Liver (tissue), 3 donors: ENCODE measurements around the gene MEGF6.
"Not testable (repeated sequence)": the region's sequence is repeated elsewhere in the genome, so short reads cannot be mapped to it uniquely, and the experiment has no call there.

ENCODE experiments used
- ATF3 ChIP-seq: IDR thresholded peaks from 2 replicates; pipeline ENCODE4 v1.6.1; 2016; ENCODE audit warnings: antibody characterized with exemption
- GABPA ChIP-seq, 2 donors: IDR thresholded peaks in 1 of 2; conservative IDR thresholded peaks in 1 of 2; 2 replicates each; pipeline ENCODE4 v1.6.1; 2016; ENCODE audit warnings: antibody characterized with exemption in 2 of 2, mild to moderate bottlenecking in 1 of 2, moderate library complexity in 1 of 2
- JUND ChIP-seq, 2 donors: IDR thresholded peaks; 2 replicates each; pipeline ENCODE4 v1.6.1; 2016; ENCODE audit warnings: antibody characterized with exemption in 2 of 2
- REST ChIP-seq: IDR thresholded peaks from 2 replicates; pipeline ENCODE4 v1.6.1; 2016; ENCODE audit warnings: antibody characterized with exemption, mild to moderate bottlenecking
- TF ChIP-seq, protein P1 (sequence below): fragments of 150-350 bp; IDR thresholded peaks from 2 replicates; pipeline ENCODE4 v1.5.1; 2017; ENCODE audit warnings: improper control_type of control experiment, low read depth, low read length; ENCODE audit not compliant: missing input control
- TF ChIP-seq, protein P2 (sequence below): IDR thresholded peaks from 2 replicates; pipeline ENCODE4 v1.6.1; 2016; ENCODE audit warnings: antibody characterized with exemption
- donor health status: healthy.
- donor health status: healthy.

DNA sequence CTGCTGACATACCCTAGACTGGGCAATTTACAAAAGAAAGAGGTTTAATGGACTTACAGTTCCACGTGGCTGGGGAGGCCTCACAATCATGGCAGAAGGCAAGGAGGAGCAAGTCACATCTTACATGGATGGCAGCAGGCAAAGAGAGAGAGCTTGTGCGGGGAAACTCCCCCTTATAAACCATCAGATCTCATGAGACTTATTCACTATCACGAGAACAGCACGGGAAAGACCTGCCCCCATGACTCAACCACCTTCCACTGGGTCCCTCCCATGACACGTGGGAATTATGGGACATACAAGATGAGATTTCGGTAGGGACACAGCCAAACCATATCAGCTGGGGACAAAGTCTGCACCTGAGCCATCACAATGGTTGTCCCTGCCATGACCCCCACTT lies 35.8 kb downstream of the MEGF6 start:
- not testable (repeated sequence) for TF ChIP-seq GABPA (IDR thresholded peaks at IDR 0.05 in 1 of 2, conservative IDR thresholded peaks at IDR 0.05 in 1 of 2); REST; JUND (IDR thresholded peaks at IDR 0.05); ATF3
- TF ChIP-seq, protein P1, sequence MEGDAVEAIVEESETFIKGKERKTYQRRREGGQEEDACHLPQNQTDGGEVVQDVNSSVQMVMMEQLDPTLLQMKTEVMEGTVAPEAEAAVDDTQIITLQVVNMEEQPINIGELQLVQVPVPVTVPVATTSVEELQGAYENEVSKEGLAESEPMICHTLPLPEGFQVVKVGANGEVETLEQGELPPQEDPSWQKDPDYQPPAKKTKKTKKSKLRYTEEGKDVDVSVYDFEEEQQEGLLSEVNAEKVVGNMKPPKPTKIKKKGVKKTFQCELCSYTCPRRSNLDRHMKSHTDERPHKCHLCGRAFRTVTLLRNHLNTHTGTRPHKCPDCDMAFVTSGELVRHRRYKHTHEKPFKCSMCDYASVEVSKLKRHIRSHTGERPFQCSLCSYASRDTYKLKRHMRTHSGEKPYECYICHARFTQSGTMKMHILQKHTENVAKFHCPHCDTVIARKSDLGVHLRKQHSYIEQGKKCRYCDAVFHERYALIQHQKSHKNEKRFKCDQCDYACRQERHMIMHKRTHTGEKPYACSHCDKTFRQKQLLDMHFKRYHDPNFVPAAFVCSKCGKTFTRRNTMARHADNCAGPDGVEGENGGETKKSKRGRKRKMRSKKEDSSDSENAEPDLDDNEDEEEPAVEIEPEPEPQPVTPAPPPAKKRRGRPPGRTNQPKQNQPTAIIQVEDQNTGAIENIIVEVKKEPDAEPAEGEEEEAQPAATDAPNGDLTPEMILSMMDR, result not testable (repeated sequence)
- TF ChIP-seq, protein P2, sequence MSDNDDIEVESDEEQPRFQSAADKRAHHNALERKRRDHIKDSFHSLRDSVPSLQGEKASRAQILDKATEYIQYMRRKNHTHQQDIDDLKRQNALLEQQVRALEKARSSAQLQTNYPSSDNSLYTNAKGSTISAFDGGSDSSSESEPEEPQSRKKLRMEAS, result not testable (repeated sequence)
